HFFc6 (cell line): ENCODE data around the gene CDK5RAP1. TPM values are rescaled to one million over a fixed set of nuclear protein-coding genes. Genes with fewer than 3 reads are reported as not detected.

Experiments
- DNase-seq: peaks from one replicate; pipeline ENCODE4 v3.0.0-alpha.2; 2018
- H3K27ac Mint-ChIP-seq: 2 replicates; pipeline ENCODE4 v1.8.0; 2020; ENCODE audit warnings: mild to moderate bottlenecking, mixed read lengths
- H3K27me3 Mint-ChIP-seq: 2 replicates; pipeline ENCODE4 v1.8.0; 2021; ENCODE audit warnings: mild to moderate bottlenecking, moderate library complexity, mixed read lengths; ENCODE audit not compliant: insufficient read depth
- H3K36me3 Mint-ChIP-seq: 2 replicates; pipeline ENCODE4 v1.8.0; 2021; ENCODE audit warnings: low read depth, mixed read lengths
- H3K4me1 Mint-ChIP-seq: 2 replicates; pipeline ENCODE4 v1.8.0; 2020; ENCODE audit warnings: low read depth, mixed read lengths
- H3K4me3 Mint-ChIP-seq: 2 replicates; pipeline ENCODE4 v1.8.0; 2020; ENCODE audit warnings: mild to moderate bottlenecking, moderate library complexity, mixed read lengths
- H3K9me3 Mint-ChIP-seq: 2 replicates; pipeline ENCODE4 v1.8.0; 2020; ENCODE audit warnings: mild to moderate bottlenecking, mixed read lengths
- CTCF ChIP-seq: fragments of 200-600 bp; sonication (generic); IDR thresholded peaks from 2 replicates; pipeline ENCODE4 v1.5.0; 2021; ENCODE audit warnings: antibody characterized with exemption, mild to moderate bottlenecking
- total RNA-seq, 6 experiments: library from RNA; stranded (reverse); fragmentation: NEBNext Ultra II Directional; extraction: Animal tissue kit (Norgen Biotek cat#: 25700); gene quantifications; 2 replicates in 1 of 6; 3 replicates in 5 of 6; pipeline ENCODE4 v1.2.3, GENCODE V29; 2021

The CDK5RAP1 gene
- total RNA-seq, 6 experiments from 2014 or later: 22.8 to 28.4 (median 25.0) TPM

DNA sequence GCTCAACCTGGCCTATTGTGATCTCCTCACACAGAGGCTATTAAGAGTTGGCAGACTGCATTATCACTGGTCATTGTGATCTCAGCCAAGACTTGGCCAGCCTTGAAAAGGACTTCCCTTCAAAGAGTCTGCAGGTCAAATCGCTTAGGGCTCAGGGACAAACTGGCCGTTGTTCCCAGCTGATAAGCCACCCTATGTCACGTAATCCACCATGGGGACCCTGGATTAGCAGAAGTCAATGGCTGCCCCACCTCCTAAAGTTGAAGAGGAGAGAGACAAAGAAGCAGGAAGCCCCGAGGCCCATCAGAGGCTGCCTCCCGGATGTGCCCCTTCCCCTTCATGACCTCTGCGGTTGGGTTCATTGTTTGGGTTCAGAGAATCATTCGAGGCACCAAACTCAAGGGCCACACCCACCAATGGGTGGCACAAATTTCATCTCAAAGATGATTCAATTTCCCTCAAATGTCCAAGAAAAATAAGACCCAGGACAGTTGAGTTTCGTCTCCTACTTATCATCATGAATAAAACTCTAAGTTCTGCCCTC lies 61.7 kb downstream of the CDK5RAP1 start:
- DNase-seq: no peak
- Mint-ChIP-seq H3K27me3 (peaks cover 19% of the 10 kb centered on the region), H3K4me3 (no peak overlapping the region), H3K27ac (no peak overlapping the region), H3K9me3 (no peaks in the 10 kb centered on the region), H3K36me3 (no peaks in the 10 kb centered on the region), H3K4me1 (0 out of 2 replicates have a peak, but pooled peaks cover 8% of the 10 kb centered on the region)
- TF ChIP-seq CTCF: no peak

- H3K36me3 Mint-ChIP-seq: no peaks in the 10 kb centered on the region
- H3K27ac Mint-ChIP-seq: no peak overlapping the region
- no peaks in the 10 kb centered on the region for H3K9me3 Mint-ChIP-seq
- TF ChIP-seq CTCF: no peak
- H3K4me3 Mint-ChIP-seq: no peak overlapping the region
- H3K27me3 Mint-ChIP-seq: peaks cover 16% of the 10 kb centered on the region
- 0 out of 2 replicates have a peak, but pooled peaks cover 8% of the 10 kb centered on the region for H3K4me1 Mint-ChIP-seq
- no peak for DNase-seq
Measured at GRCh38 chr20:33338467-33339258, 62.7 kb downstream of the CDK5RAP1 start.

GRCh38 chr20:33337531-33338165 lies 63.7 kb downstream of the CDK5RAP1 start:
- Mint-ChIP-seq H3K27me3 (peaks cover 16% of the 10 kb centered on the region), H3K4me3 (no peak overlapping the region), H3K36me3 (no peaks in the 10 kb centered on the region), H3K9me3 (no peaks in the 10 kb centered on the region), H3K27ac (no peak overlapping the region), H3K4me1 (0 out of 2 replicates have a peak, but pooled peaks cover 8% of the 10 kb centered on the region)
- DNase-seq: no peak
- TF ChIP-seq CTCF: no peak

- Mint-ChIP-seq H3K4me3 (no peak overlapping the region), H3K9me3 (no peaks in the 10 kb centered on the region), H3K36me3 (no peaks in the 10 kb centered on the region), H3K27me3 (peaks cover 16% of the 10 kb centered on the region), H3K4me1 (0 out of 2 replicates have a peak, but pooled peaks cover 8% of the 10 kb centered on the region), H3K27ac (no peak overlapping the region)
- TF ChIP-seq CTCF: no peak
- no peak for DNase-seq
Measured at GRCh38 chr20:33337119-33337518, 64.2 kb downstream of the CDK5RAP1 start.

- Mint-ChIP-seq H3K4me1 (0 out of 2 replicates have a peak, but pooled peaks cover 8% of the 10 kb centered on the region), H3K36me3 (no peaks in the 10 kb centered on the region), H3K27me3 (peaks cover 19% of the 10 kb centered on the region), H3K4me3 (no peak overlapping the region), H3K27ac (no peak overlapping the region), H3K9me3 (no peaks in the 10 kb centered on the region)
- no peak for TF ChIP-seq CTCF
- no peak for DNase-seq
Measured at GRCh38 chr20:33336375-33336774, 64.9 kb downstream of the CDK5RAP1 start.
